GM18517 (cell line): ENCODE measurements around the gene AKAP12.

Source experiments
- ATAC-seq: cut with Tn5 transposase; IDR thresholded peaks from one replicate; pipeline ENCODE4 v1.9.1; 2021; ENCODE audit warnings: mild to moderate bottlenecking, moderate library complexity; ENCODE audit not compliant: unreplicated experiment

Gene AKAP12

GRCh38 chr6:151400473-151400872 is 160.7 kb downstream of the AKAP12 start:
- ATAC-seq: no peak

DNA sequence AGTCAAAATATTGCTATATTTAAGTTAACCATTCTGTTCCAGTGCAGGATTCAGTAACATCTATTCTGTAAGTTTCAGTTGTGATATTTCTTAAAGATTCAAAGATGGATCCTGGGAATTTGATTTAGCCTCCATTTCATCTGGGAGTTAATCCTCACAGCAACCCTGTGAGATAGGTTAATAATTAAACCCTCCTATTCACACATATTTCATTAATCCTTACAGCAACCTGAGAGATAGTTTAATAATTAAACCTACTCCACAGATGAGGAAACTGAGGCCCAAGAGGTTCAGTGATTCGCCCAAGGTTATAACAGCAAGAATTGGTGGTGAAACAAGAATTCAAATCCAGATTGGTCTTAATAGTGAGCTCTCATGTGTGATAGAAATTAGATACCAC is 162.5 kb downstream of the AKAP12 start:
- no peak for ATAC-seq

- ATAC-seq: no peak
These were observed 164.1 kb downstream of the AKAP12 start for GRCh38 chr6:151403919-151404308.
